Measurements from ENCODE around the gene PXDN.

DNA sequence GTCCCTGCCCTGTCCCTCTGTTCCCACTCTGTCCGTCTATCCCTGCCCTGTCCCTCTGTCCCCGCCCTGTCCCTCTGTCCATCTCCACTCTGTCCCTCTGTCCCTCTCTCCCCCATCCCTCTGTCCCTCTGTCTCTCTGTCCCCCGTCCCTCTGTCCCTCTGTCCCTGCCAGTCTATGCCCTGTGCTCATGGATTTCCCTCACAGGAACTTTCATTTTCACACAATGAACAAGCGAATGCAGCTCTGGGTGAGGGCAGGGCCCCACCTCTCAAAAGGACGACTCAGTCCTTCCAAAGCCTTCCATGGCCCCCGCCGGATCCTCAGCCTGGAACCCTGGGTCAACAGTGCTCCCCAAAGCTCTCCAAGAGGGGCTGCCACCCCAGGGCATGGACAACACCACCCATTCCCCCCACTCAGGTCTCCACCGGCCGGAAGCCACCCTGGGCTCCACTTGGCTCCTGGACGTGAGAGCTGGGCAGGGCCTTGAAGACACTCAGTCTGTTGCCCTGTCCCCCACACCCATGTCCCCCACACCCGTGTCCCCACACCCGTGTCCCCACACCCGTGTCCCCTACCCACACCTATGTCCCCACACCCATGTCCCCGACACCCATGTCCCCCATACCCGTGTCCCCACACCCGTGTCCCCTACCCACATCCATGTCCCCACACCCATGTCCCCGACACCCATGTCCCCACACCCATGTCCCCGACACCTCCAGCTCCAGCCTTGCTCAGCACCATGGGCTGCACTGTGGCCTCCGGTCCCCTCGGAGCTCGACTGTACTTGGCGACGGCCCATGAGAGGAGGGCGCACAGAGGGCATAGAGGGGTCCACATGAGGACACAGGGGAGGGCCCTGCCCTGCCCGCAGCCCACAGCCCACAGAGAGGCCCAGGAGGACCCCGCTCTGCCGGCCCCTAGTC, 156.0 kb downstream of the PXDN start:
- no peak for TF ChIP-seq POLR2AphosphoS5 (IDR thresholded peaks at IDR 0.05; ENCODE audit: low read depth, low read length)
- TF ChIP-seq POLR2A (IDR thresholded peaks at IDR 0.05; ENCODE audit: low read depth, low read length) = no peak

Data from GM12892 (cell line).